Kidney glomerular epithelial cell (primary cell): ENCODE results near the gene CHMP2A.

Source experiments
- DNase-seq: peaks from one replicate; lab custom pipeline; 2025; lab: John Stamatoyannopoulos, UW

The CHMP2A gene

DNA sequence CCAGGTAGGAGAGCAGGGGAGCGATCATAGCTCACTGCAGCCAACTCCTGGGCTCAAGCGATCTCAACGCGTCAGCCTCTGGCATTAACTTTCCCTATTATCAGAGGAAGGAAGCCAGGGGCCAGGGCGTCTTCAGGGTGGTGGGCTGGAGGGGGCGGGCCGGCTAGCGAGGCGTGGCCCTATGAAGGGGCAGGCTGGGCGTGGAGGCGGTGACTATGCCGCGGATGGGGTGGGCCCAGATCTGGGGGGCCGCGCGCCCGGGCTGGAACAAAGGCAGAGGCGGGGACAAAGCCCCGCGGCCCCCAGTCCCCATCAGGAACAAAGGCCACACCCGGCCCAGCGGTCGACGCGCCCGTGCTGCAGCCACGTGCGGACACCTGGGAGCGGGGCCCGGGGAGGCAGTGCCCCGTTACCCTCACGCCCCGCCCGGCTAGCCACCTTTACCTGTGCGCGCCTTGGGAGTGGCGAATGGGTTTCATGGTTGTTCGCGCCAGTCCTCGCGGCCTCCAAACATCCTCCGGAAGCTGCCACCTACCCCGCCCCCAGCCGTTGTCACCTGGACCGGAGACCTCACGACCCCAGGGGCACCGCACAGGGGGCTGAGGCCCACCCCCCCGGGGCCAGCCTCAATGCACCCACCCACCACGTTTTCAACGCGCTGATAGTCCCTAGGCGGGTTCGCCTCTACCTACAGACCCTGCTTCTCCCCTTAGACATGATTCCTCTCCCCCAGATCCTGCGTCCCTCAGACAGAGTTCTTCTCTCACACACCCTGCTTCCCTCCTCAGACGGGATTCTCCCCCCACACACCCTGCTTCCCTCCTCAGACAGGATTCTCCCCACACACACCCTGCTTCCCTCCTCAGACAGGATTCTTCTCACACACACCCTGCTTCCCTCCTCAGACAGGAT is 16.4 kb downstream of the CHMP2A start:
- no peak for DNase-seq

DNA sequence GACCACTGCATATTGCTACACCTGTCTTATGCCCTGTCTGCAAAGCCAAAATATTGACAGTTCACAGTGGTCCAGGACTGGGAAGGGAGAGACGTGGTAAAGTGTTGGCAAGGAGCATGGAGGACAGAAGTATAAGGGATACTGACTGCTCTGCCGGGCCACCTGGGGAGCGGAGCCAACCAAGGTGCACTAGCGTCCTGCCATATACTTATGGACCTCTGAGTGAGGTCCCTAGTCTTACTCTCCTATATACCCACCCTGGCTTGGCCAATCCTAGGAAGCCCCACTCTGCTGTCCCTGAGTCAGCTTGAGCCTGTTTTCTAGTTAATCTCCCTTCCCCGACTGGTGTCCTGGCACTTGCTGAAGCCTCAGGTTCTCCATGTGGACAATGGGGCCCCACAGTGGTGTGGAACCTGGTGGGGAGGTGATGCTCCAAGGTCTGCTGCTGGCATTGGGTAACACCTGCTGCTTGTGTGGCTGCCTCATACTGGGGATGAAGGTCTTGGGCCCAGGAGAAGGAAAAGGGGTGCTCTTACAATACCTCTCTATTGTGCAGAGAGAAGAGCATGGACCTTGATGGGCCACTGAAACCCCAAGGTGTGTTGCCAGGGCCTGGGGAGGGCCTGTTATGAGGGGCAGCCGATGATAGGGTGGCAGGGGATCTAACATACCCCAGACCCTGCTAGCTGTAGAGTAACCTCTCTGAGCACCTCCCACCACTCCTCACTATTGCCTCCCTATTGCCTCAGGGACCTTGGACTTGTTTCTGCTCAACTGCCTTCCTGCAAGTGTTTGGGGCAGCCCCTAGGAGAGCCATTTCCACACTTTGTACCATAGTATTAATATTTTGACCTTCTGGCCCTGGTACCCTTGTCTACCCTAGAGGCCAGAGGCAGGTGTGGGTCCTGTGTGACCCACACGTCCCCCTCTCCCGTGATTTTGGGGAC is 17.8 kb downstream of the CHMP2A start:
- no peak for DNase-seq

DNA sequence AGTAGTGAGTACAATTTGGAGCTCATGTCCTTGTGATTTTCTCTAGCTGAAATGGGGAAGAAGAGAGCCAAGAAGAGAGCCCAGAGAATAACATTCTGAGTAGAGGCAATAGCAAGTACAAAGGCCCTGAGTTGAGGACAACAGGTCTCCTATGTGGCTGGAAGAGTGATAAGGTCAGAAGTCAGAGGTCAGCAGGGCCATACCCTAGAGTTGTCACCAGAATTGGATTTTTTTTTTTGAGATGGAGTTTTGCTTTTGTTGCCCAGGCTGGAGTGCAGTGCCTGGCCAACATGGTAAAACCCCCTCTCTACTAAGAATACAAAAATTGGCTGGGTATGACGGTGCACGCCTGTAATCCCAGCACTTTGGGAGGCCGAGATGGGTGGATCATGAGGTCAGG is 19.0 kb downstream of the CHMP2A start:
- no peak for DNase-seq

DNA sequence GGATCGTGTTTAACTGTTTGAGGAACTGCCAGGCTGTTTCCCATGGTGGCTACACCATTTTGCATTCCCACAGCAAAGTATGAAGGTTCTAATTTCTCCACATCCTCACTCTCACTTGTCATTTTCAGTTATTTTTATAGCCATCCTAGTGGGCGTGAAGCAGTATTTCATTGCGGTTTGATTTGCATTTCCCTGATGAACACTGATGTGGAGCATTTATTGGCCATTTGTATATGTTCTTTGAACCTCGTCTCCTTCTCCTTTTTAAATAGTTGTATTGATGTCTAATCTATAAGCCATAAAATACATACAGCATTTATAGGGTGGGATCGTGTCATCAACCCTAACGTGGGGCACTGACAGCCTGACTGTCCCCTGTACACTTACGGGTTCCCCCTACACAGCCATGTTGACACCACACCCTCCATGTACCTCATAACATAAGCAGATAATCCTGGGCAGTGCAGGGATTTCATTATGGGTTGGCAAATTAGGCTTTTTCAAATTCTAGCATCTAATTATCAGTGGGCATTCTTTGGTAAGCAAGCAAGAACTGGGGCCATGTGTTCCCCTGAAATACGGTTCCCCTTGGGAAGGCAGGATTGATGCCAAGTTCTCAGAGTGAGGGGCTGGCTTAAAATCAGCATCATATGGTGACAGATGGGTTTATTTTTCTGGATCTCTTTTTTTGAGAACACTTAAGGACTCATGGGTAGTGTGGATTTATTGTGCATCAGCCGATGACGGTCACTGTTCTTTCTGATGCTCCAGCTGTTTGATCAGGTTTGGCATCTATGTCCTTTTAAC is 23.7 kb downstream of the CHMP2A start:
- DNase-seq: no peak

DNA sequence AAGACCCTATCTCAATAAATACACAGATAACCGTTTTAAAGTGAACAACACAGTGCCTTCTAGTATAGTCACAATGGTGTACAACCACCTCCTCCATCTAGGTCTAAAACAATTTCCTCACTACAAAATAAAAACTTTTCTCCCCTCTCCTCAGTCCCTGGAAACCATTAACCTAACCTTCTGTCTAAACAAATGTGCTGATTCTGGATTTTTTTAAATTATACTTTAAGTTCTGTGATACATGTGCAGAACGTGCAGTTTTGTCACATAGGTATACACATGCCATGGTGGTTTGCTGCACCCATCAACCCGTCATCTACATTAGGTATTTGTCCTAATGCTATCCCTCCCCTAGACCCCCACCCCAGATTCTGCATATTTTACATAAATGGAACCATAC is 25.5 kb downstream of the CHMP2A start:
- no peak for DNase-seq

DNA sequence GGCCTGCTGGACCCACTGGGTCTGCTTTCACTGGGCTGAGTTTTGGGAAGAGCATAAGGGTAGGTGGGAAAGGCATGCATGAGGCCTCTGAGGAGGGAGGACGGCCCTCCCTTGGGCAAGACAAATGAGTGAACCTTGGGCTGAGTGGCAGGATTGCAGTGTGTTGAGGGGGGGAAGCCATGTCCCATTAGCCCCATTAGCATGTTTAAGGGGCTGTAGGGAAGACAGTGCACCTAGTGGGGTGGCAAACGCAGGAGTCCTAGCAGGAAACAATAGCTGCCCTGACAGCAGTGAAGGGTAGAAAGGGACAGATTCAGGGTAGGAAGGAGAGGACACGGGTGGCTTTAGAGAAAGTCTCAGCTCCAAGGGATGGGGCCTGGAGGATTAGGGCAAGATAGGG is 32.2 kb downstream of the CHMP2A start:
- DNase-seq: no peak

DNA sequence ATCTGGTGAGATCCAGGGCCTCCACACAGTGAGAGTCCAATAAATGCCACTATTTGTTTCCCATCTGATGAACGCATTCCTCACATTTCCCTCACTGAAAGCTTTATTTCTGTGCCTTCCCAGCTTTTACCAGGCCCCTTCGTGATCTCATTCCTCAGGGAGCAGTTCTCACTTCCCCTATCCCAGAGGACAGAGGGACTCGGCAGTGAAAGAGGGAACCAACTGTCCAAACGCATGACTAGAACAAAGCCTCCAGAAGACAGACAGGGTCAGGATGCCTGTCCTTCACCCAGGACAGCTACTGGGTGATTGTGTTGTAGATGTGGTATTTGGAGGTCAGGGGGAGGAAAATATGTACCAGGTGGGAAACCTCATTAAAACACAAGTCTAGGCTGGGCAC is 33.3 kb downstream of the CHMP2A start:
- DNase-seq: no peak

DNA sequence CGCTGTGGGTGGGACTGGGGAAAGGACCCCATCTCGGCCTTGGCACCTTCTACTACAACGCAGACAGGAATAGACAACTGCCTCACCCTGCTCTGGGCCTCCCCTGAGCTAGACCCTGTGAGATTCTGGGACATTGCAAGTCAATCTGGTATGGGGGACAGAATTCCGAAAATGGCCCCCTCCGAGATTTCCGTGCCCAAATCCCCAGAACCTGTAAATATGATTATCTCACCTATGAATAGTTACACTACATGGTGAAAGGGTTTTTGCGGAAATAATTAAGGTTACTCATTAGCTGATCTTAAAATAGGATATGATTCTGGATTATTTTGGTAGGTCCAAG is 34.7 kb downstream of the CHMP2A start:
- no peak for DNase-seq

DNA sequence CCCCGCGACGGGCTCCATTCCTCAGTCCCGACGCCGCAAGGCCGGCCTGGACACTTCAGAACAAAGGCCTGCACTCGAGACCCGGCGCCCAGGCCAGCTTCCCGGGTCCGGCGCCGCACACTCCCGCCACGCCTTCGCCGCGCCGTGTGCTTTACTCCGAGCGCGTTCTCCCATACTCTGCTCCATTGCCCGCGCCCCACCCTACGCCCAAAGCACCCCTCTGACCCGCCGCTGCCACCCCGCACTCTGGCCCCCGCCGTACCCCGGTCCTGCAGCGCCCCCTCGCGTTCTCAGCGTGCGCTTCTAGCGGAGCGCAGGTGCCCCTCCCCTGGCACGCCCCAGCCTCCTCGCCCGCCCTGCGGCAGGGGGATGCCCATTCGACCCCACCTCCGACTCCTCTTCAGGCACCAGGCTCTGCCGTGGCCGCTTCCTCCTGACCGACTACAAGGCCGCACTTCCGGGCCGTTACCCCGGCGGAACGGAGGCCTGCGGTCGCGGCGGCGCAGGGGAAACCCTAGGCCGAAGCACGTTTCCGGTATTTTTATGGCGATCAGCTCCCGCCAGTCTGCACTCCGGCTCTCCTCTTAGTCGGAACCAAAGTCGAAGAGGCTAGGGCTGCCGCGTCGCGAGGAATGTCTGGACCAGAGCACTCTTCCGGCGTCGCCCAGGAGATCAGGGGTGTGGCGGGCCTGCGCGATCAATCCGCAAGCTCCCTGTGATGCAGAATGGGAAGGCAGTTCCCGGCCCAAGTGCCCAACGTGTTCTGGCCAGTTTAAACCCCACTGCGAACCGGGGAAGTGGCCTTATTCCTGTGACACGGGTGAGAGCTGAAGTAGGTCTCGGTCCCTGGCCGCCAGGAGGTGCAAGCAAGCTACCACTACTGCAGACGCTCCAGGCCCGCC is 35.3 kb downstream of the CHMP2A start, which contains the start of gene ZBTB45:
Gene ZBTB45 (minus strand): TSS at position 456 of the 902 bp plus-strand sequence. CDS start 2,137 bp downstream, outside the sequence.
- DNase-seq: peak; percentile 97

DNA sequence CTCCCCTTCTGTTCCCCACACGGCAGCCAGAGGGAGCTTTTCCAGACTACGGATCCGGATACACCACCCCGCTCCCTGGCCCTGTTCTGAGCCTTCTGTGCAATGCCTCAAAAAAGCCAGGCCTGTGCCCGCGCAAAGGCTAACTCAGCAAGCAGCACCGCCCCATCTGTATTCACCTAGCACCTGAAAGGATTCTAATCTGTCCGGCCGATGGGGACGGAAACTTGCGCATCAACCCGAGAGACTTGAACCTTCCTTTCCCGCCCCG is 35.9 kb downstream of the CHMP2A start:
- peak; percentile 33 for DNase-seq

DNA sequence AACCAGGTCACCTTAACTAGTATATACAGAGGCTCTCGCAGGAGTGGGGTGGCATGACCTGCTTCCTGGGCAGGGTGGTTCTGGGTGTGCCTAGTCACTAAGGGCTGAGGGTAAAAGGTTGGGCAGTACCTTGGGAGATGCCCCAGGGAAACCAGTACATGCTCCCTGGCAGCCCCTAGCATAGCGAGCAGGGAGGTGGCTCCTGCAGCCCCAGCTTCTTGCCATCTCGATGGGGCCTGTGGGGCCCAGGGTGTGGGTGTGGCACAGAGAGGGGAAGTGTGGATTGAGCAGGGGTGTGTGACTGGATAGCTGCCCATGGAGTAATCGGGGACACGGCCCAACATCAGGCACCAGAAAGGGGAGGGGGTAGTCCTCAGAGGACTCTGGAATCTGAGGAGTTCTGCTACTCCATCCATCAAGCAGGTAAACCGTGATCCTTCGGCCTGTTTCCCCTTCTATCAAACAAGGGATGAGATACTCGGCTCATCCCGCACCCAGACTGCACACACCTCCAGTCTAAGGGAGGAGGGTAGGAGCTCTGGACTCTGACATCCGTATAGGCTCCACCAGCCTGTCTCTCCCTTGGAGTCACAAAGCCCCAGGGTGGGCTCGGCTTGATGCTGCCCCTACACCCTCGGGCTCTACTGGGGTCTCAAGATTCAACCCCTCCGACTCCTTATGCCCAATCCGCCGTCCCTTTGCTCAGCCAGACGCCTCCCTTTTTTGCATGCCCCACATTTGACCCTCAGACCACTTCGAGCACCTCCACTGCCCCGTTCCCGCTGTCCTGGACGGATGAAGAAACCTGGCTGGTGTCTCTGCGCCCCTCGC is 36.4 kb downstream of the CHMP2A start:
- no peak for DNase-seq

DNA sequence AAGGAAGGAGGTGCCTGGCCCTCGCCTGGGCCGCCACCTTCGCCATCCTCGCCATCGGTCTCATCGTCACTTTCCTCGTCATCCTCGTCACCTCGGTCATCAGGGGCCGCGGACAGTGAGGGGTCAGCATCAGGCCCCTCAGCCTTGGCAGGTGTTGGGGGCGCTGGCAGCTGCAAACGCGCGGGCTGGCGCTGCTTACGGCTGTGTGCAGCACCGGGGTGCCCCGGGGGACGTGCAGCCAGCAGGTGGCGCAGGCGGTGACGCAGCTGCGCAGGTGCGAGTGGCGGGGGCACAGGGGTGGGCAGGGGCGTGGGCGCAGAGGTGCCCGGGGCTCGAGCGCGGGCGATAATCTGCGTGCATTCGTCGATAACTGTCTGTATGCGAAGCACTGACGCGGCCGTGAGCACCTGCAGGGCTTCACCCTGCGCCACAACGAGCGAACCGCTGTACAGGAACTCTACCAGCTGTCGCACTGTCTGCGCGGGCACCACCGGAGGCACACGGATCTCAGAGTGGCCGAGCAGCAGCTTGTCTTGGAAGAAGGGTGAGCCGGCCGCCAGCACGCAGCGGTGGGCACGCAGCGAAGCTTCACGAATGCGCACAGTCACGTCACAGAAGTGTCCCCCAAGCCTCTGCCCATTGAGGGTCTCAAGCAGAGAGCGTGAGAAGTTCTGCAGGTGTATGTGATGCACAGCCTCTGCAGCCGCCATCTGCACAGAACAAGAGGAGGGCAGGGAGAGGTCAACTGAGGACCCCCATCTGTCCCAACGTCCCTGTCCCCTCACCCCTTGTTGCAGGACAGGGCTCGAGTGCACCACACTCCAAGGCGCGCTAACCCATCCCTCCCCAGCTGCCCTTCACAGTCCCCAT is 37.7 kb downstream of the CHMP2A start:
- no peak for DNase-seq

DNA sequence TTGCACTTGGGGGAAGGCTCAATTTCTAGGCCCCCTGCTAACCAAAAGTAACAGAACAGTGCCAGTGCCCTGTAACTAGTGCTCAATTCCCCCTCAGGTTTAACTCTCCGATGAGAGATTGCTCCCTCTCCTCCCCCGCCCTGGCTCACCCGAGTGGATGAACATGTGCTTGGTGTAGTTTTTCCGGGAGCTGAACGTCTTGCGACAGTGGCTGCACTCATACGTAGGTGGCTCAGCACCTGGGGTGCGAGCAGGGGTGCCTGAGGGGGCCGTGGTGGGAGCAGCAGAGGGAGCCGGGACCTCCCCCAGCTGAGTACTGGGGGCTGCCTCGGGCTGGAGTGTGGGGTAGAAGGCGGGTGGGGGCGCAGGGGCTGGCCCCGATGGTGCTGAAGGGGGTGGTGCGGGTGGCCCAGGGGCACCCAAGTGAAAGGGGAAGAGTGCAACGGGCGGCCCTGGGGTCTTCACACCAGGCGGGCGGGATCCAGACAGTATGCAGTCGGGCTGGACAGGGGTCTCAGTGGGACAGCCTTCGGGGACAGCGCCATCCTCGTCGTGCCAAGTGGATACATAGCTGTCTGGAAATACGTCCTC is 38.6 kb downstream of the CHMP2A start:
- DNase-seq: no peak

DNA sequence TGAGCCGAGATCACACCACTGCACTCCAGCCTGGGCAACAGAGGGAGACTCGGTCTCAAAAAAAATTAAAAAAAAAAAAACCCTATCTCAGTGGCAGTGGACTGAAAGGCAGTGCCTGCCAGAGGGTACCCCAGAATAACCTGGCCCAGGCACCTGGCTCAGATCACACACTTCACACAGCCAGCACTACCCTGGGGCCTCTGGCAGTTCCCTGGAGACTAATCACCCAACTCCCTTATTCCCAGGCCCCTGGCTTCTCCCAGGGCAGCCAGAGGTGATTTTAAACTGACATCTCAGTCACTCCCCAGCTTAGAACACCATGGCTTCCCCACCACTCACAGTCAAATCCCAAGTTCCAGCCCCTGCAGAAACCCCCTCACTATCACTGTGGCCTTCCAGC is 39.6 kb downstream of the CHMP2A start:
- DNase-seq: no peak

DNA sequence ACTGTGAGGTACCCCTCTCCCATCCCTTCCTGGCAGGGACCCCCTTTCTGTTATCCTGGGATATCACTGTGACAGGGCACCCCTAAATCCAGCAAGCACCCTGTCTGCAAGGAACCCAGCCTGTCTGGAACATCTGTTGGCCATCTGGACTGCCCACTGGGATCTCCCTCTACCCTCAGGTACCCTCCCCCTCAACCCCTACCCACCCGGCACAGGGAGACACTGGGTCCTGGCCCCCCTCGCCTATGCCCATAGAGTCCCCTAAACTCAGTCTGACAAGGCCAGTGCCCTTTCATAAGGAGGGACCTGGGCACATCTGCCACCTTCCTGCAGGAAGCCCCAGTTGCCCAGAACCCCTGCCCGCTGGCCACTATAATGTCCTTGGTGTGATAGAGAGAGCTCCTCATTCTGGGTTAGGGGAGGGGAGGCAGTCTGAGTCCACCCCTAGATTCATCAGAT is 40.3 kb downstream of the CHMP2A start:
- DNase-seq: no peak

DNA sequence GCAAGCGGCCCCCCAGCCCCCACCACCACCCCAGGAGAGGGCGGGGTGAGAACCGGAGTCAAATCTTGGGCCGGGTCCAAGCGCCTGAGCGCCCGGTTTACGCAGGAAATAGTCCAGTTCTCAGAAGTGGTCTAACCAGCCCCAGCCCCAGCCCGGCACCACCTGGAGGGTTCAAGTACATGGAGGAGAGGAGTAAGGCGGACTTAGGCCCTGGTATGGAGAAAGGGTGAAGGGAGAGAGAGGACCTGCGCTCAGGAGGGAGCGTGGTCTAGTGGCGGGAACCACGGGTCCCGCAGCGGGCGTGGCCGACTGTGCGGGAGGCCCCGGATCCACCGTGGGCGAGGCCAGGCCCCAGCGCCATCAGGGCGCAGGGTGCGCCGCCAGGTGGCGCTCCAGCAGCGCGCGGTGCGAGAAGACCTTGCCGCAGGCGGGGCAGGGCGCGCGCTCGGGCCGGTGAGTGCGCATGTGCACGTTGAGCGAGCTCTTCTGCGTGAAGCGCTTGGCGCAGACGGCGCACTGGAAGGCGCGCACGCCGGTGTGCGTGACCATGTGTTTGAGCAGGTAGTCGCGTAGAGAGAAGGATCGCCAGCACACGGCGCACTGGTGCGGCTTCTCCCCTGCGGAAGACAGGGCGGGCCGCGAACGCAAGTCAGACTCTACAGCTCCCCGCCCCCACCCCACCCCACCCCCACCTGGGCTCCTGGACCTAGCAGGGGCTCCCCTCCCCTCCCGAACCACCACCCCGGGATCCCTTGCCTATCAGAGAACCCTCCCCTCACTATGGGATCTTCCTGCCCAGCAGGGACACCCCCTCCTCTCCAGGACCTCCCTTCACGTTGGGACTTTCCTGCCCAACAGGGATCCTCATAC is 41.0 kb downstream of the CHMP2A start:
- peak; percentile 37 for DNase-seq

DNA sequence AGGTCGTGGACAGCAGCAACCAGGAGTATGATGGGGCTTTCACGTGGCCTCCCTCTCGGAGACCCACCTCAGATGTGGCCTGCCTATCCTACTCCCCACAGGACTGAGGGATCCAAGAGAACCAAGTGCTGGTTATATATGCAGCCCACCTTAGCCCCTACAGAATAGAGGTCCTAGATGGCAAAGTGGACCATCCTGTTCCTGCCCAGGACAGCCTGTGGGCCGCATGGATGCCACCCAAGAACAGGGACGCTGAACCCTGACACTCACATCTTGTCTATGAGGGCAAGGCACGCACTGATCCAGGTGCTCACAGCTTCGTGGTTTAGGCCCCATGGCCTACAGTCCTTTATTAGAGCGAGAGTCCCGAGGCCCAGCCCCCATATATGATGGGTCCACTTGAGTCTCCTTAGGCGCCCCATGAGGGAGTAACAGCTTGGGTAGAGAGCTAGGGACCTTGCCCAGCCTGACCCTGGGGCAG is 41.7 kb downstream of the CHMP2A start:
- no peak for DNase-seq
